Fibroblast of skin of right quadriceps (primary cell): Measurements from ENCODE around the gene TRAF1.
A peak's percentile ranks its signal among the peaks of the same experiment; 100 is the strongest.

Source experiments
- DNase-seq: peaks from one replicate; pipeline ENCODE4 v3.0.0-alpha.2; 2013

The TRAF1 gene

GRCh38 chr9:120922404-120923195 is 4.0 kb downstream of the TRAF1 start:
- no peak for DNase-seq

- no peak for DNase-seq
Measured at GRCh38 chr9:120921661-120922181, 4.9 kb downstream of the TRAF1 start.

- no peak for DNase-seq
Measured at GRCh38 chr9:120920806-120921178, 5.8 kb downstream of the TRAF1 start.

GRCh38 chr9:120919843-120920805 is 6.5 kb downstream of the TRAF1 start:
- DNase-seq = no peak

DNA sequence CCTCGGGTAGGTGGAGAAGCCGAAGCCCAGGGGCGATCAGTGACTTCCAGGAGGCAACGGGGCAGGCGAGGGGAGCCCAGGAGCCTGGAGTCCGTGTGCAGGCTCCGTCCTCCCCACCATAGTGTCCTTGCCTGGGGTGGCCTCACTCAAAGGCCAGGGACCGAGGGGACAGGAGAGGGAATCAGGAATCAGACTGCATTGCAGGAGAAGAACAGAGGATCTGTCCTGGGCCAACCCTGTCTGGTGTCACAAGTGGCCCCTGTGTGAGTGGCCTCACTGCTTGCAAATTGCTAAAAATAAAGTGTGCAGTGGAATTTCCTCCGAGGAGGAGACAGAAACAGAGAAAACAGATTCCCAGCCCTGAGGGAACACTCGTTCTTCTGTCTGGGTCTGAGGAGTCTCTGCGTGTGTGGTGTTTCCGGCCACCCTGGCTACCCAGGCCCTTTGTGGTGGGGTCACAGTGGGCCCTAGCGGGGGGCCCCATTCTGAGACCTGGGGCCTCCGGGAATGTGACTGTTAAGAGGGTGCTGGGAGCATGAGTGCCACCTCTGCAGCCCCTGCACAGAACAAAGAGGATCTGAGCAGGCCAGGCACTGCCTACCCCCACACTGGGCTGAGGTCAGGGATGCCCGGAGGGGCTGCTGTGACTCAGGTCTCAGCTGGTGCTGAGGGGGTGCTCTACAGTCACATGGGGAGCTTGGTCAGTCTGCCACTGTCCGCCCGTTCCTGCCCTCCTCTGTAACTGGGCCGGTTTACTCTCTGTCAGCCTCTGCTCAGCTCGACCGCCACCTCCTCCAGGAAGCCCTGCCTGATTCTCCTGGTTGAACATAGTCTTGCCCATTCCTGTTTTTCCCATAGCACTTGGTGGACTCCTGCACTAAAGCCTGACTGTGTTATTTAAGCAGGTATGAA is 7.4 kb downstream of the TRAF1 start:
- no peak for DNase-seq

DNA sequence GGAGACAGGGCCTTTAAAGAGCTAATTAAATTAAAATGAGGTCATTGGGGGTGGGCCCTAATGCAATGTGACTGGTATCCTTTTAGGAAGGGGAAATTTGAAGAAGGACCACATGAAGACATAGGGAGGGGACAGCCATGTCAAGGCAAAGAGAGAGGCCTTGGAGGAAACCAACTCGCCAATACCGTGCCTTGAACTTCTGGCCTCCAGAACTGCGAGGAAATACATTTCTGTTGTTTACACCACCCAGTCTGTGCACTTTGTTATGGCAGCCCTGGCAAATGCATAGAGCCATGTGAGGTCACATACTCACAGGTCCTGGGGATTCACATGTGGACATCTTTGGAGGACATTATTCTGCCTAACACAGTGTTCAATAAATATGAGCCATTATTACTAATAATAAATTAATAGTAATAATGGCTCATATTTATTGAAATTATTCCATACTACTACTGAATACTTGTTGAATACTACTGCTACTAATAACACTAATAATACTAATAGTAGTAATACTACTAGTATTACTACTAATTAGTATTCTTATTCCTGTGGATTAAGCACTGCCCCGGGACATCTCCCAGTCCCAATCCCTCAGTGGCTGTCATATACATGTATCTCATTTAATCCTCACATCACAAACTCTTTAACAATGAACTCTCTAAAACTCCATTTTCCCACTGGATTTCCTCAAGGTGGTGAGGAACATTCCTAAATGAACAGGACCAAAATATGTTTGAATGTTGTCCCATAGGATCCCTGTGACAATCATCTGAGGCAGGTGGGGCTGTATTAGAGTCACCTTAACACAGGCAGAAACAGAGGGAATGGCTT is 8.4 kb downstream of the TRAF1 start:
- no peak for DNase-seq

DNA sequence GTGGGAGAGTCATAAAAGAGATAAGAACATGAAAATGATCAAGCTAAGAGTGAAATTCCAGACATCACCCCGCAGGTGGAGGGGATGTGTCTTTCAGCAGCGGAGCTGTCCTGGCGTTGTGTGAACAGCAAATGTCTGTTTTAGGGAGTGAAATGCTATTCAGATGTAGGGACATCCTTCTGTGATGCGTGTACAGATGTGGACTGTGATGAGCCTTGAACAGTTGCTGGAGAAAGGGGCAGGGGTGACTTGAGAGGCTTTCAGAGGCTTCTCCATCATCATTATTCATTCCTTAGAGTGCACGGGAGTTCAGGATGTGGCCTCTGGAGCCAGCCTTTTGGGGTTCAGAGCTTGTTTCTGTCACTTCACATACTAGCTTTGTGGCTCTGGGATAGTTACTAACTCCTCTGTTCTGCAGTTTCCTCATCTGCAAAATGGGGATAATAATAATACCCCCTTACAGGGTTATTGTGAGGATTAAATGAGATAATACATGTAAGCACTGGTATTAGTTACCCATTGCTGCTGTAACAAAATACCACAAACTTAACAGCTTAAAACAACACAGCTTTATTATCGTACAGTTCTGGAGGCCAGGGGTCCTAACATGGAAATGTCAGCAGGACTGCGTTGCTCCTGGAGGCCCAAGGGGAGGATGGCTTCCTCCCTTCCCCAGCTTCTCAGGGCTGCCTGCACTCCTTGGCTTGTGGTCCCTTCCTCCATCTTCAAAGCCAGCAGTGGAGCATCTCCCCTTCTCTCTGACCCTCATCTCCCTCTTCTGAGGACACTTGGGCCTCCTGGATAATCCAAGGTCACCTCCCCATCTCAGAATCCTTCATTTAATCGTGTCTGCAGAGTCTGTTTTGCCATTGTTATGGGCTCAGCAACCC is 9.4 kb downstream of the TRAF1 start:
- DNase-seq = no peak

GRCh38 chr9:120916588-120916987 is 10.0 kb downstream of the TRAF1 start:
- peak; percentile 54 for DNase-seq

- no peak for DNase-seq
Measured at GRCh38 chr9:120915854-120916470, 10.6 kb downstream of the TRAF1 start.

GRCh38 chr9:120914953-120915352 is 11.6 kb downstream of the TRAF1 start:
- DNase-seq = no peak

DNA sequence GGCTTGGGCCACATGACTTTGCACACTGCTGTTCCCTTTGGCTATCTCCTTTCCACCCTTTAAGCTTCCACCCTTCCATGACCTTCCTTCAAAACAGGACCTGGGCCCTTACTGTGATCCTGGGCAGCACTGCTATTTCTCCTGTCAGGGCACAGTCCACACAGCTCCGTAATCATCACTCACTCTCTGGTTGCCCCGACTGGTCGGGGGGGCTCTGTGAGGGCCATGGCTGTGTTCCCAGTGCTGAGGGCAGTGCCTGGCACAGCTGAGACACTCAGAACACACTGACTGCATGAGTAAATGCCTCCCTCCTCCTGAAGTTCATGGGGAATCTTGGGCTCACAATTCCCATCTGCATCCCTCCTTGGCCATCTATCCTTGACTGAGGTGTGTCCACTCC is 12.2 kb downstream of the TRAF1 start:
- DNase-seq = no peak

- DNase-seq = no peak
Measured at GRCh38 chr9:120913647-120914264, 12.8 kb downstream of the TRAF1 start.

- DNase-seq = no peak
Measured at GRCh38 chr9:120912958-120913646, 13.5 kb downstream of the TRAF1 start.

DNA sequence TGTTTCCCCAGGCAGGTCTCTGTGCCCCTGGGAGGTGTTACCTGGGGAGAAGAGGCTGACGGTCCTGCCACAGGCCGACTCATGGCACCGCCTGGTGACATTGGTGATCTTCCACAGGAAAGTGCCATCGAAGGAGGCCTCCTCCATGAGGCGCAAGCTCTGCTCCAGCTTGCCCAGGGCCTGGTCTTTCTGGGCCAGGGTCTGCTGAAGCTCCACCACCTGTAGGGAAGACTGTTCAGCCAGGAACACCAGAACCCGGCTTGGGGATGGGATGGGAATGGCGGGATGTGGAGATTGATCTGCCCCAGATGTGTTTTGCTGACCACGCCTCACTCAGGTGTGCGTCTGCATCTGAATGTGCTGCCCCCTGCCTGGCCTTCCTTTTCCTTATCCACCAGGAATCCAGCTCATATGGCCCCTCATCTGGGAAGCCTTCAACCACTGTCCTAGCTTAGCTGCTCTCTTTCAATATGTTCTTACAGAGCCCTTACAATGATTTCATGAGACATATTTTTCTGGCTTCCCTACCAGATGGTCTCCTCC is 15.2 kb downstream of the TRAF1 start:
- no peak for DNase-seq

DNA sequence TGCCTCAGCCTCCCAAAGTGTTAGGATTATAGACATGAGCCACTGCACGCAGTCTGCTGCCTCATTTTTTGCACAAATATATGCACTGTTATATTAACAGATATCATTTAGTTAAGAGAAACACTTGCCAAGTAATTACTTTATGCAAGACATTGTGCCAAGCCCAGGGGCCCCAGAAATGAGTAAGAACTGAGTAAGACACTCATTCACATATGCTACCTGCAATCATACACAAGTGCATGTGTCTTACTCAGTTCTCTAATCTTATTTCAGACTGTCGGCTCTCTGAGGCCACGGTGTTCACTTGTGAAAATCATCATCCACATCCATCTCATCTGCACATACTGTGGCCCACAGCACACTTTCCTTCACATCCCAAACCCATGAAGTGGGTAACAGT is 16.0 kb downstream of the TRAF1 start:
- DNase-seq = no peak

- DNase-seq = no peak
Measured at GRCh38 chr9:120909904-120910303, 16.7 kb downstream of the TRAF1 start.

- no peak for DNase-seq
Measured at GRCh38 chr9:120905315-120906164, 21.1 kb downstream of the TRAF1 start.

GRCh38 chr9:120904978-120905301 is 21.7 kb downstream of the TRAF1 start:
- DNase-seq = no peak
